AG20443 (cell line): ENCODE measurements around the gene SUB1.
"Not testable (repeated sequence)": the region's sequence is repeated elsewhere in the genome, so short reads cannot be mapped to it uniquely, and the experiment has no call there.

ENCODE experiments used
- DNase-seq: peaks from one replicate; pipeline ENCODE4 v3.0.0; 2012; ENCODE audit warnings: low spot score, mixed read lengths

SUB1 gene

DNA sequence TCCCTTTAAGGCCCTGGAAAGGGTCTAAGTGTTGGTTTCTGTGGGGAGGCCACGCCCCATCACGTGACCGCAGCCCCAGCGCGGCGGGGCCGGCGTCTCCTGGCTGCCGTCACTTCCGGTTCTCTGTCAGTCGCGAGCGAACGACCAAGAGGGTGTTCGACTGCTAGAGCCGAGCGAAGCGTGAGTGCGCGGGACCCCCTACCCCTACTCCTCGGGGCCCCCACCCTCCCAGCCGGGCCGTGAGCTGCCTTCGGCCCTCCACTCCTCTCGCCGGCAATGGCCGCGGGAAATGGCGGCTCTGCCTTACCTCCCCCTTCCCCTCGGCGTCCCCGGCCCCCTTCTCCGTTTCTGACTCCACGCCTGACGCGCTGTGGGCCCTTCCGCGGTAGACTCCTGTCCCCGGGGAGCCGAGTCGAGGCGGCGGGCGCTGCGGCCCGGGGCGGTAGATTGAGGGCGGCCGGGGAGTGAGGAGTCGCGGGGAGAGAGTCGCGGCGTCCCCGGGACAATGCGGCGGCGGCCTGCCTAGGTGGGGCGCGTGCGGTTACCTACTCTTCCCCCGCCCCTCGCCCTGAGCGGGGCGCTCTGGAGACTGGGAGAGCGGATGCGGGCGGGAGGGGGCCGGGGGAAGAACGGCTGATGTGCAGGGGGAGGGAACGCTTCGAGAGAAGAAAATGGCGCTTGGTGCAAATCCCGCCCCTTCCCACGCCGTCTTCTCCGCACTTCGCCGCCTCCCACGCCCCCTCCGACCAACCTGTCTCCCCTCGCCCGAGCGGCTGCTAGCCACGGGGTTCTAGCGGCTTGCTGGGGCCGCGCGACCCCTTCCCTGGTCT lies at the start of gene SUB1:
TSS of gene SUB1 (plus strand) at position 112 of the 830 bp plus-strand sequence. CDS start 2,956 bp downstream, outside the sequence.
- DNase-seq = peak; percentile 97

DNA sequence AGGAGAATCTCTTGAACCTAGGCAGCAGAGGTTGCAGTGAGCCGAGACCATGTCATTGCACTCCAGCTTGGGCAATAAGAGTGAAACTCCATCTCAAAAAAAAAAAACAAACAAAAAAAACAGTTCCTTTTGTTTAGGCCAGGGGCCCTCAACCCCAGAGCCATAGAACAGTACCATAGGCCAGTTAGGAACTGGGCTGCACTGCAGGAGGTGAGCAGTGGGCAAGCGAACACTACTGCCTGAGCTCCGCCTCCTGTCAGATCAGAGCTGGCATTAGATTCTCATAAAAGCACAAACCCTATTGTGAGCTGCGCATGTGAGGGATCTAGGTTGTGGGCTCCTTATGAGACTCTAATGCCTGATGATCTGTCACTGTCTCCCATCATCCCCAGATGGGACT lies 49.1 kb upstream of the SUB1 start:
- DNase-seq = no peak

DNA sequence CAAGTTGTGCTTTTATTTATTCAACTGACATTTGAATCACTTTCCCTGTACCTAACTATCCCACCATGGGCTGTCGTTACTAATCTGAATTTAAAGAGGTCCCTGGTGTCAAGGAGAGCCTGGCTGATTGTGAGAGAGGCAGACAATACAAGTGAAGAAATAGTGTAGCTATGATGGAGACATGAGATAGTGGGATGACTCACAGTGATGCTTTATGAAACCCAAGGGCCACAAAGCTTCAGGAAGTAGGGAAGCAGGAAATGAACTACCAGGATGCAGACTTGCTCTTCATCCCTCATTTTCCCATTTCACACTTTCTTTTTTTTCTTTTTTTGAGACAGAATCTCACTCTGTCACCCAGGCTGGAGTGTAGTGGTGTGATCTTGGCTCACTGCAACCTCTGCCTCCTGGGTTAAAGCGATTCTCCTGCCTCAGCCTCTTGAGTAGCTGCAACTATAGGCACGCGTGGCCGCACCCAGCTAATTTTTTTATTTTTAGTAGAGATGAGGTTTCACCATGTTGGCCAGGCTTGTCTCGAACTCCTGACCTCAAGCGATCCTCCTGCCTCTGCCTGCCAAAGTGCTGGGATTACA lies 47.8 kb upstream of the SUB1 start:
- DNase-seq = peak; percentile 68

DNA sequence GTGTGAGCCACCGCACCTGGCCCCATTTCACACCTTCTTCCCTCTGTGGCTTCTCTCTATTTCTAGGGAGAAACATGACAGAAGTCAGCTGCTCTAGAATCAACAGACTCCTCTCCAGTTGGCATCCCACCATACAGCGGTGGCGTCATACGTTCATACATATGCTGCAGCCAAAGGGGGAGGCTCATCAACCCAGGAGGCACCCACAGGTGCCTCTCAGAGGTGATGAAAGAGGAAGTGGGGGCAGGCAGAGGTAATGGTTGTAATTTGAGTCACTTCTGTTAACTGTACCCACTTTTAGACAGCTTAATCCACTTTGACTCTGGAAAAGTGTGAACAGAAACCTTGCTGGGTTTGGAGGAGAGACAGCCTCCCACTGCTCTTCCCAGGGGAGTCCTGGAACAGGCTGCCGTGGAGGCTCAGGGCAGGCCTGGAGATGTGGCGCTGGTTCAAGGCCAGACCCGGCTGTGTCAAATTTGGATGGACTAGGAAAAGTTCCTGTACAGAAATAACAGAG lies 47.3 kb upstream of the SUB1 start:
- DNase-seq = no peak

DNA sequence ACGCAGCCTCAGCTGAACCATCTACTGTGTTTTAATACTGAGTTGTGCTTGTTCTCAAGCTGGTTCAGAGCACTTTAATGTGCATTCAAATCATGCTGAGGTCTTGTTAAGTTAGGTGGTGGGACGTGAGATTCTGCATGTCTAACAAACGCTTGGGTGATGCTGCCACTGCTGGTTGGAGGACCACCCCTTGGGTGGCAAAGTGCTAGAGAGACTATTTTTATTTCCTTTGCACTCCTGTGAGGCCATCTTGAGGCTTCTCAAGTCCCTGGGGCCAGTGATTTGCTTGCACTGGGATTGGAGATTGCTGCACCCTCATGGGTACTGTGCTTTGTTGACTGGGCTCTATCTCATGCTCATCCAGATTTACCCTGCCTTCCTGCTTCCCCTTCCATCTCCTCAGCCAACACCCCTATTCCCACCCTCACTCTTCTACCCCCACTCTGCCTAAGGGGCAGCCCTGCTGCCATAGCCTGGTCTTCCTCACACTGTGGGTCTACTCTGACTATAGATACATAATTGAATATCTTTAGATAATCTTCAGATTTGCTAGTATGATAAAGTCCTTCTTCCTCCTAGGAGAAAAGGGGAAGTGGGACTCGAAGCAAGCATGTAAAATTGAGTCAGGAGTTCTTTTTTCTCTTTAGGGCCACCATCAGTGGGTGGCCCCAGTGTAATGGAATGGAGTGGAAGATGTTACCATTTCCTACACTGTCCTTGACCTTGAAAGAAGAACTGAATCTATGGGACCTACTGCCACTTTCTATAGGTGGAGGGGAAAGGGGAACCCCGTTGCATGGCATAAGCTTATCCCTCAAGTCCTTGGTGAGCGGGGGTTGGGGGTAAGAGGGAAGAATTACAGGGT lies 45.1 kb upstream of the SUB1 start:
- DNase-seq = no peak

DNA sequence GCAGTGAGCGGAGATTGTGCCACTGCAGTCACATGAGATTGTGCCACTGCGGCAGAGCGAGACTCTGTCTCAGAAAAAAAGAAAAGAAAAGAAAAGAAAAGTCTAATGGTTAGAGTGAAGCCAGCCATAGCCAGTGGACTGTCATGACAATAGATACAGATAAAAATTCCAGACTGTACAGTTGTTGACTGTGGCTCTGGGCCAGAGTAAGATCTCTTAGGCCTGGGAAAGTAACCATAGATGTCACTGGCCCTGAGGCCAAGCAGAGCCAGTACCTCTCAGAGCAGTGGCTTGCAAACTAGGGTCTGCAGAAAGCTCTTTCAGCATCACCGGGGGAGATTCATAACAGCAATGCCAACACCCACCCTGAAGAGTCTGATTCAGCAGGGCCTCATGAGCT lies 44.1 kb upstream of the SUB1 start:
- peak; percentile 28 for DNase-seq

DNA sequence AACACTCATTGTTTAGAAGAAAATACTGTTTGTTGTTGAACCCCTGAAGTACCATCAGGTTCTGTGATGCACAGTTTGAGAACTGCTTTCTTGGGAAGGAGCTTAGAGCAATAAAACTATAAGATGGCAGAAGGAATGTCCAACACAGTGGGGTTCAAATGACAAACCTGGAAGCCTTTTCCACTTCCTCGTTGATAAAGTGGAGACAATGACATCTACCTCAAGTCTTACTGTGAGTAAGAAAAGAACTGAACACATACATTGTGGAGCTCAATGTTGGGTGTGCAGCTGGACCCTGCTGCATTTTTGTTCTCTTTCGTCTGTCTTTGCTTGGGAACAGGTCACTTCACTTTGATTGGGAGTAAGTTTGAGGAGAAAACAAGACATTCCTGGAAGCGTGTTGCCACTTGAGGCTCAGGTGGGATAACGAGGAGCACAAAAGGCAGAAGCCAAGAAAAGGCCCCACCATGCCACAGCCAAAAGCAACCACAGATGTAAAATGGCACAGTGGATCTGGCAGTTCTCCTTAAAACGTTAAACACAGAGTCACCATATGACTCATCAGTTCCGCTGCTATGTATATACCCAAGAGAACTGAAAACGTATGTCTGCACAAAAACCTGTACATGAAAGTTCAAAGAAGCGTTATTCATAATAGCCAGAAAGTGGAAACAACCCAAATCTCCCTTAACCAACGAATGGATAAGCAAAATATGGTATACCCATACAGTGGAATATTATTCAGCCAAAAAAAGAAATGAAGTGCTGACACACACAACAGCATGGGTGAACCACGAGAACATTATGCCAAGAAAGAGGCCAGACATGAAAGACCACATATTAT lies 42.9 kb upstream of the SUB1 start:
- DNase-seq = no peak

DNA sequence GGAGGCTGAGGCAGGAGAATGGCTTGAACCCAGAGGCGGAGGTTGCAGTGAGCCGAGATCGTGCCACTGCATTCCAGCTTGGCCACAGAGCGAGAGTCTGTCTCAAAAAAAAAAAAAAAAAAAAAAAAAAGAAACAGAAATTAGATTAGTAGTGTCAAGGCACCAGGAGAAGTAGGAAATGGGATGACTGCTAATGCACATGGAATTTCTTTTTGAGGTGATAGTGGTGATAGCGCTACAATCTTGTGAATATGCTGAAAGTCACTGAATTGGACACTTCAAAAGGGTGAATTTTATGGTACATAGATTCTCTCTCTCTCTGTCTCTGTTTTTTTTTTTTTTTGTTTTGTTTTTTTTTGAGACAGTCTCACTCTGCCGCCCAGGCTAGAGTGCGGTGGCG lies 42.1 kb upstream of the SUB1 start:
- DNase-seq = no peak

DNA sequence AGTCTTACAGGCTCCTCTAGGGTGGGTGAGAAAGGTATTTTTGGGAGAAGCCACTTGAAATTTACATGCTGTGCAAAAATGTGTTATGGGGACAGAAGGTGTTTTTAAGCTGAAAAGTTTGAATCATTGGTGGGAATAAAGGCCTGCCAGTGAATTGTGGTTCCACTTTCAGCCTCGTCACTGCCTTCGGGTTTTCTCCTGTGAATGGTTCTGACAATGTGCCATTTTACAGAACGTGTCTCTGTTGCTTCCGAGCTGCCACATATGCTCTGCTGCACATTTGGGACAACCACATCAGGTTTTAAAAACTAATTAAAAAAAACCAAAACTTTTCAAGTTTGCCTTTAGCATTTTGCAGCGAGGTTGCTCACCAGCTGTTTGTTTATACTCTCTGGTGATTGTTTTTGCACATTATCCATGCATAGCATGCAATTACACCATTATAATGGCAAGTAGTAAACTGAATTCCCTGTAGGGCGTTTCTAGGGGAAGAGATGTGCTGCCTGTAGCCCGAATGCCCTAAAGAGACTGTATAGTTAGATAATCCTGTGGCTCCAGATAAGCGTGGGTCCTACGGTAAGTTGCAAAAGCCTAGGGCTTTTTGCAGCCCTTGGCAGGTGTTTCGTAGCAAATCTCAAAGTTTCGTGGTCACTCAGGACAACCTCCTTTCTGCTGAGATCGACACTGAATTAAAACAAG lies 40.1 kb upstream of the SUB1 start:
- no peak for DNase-seq

DNA sequence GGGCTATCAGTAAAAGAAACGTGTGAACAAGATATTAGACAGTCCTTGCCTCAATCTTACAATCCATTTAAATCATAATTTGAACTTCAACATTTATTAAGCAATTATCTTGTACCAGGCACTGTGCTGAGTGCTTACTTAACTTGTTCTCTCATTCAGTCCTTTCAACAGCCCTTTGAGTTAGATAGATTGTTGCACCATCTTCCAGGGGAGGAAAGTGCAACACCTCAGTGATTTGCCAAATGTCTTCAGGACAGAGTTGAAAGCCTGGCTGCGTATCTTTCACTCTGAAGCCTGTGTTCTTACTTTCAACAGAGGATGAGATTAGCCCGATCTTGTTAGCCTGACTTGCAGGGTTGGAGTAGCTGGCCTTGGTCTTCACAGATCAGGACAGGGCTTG lies 34.2 kb upstream of the SUB1 start:
- DNase-seq = no peak

DNA sequence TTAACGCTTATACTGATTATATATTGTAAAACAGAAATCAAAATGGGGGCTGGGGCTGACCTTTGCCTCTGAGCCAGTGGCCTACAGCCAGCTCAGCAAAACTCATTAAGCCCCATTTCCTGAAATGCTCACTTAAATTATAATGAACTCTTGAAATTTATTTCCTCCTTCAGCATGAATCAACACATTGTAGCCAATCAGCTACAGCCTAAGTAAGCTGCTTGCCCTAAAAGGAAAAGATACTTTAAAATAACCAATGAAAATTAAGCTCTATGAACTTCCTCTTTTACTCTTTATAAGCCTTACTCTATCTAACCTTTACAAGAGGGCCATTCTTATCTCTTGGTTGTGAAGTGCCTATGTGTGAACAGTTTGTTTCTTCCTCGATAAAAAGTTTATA lies 33.5 kb upstream of the SUB1 start:
- DNase-seq = no peak

DNA sequence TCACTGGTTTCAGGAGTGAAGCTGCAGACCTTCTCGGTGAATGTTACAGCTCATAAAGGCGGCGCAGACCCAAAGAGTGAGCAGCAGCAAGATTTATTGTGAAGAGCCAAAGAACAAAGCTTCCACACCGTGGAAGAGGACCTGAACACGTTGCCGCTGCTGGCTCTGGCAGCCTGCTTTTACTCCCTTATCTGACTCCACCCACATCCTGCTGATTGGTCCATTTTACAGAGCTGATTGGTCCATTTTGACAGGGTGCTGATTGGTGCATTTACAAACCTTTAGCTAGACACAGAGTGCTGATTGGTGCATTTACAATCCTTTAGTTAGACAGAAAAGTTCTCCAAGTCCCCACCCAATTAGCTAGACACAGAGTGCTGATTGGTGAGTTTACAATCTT lies 32.9 kb upstream of the SUB1 start:
- not testable (repeated sequence) for DNase-seq

DNA sequence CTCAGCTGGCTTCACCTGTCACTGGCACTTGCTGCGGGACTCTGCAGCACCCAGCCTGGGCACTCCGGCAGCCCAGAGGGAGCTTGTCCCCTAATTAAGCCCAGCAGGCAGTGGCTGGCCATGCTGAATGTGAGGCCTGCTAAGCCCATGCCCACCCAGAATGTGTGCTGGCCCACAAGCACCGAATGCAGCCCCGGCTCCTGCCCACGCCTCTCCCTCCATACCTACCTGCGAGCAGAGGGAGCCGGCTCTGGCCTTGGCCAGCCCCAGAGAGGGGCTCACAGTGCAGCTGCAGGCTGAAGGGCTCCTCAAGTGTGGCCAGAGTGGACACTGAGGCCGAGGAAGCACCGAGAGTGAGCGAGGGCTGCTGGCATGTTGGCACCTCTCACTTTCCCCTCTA lies 32.4 kb upstream of the SUB1 start:
- DNase-seq = no peak

DNA sequence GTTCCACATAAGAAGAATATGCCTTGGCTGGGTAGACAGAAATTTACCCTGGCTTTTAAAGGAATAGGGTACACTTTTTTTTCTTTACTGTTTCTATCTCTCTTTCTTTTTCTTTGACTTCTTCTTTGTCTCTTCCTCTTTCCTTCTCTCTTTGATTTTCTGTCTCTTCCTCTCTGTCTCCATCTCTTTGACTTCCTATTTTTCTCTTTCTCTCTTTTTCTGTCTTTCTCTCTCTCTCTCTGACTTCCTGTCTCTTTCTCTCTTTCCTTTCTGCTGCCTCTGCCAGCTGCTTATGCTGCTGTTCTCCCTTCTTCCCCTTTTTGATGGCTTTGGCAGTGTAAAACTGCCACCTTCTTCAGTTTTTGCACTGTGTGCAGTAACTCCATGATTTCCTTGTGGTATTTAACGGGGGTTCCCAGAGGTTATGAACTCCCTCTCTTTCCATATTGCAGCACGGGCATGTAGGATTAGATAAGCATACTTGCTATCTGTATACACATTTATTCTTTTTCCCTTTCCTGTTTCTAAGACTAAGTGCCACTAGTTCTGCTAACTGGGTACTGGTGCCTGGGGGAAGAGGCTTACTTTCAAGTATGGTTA lies 31.1 kb upstream of the SUB1 start:
- DNase-seq = not testable (repeated sequence)

DNA sequence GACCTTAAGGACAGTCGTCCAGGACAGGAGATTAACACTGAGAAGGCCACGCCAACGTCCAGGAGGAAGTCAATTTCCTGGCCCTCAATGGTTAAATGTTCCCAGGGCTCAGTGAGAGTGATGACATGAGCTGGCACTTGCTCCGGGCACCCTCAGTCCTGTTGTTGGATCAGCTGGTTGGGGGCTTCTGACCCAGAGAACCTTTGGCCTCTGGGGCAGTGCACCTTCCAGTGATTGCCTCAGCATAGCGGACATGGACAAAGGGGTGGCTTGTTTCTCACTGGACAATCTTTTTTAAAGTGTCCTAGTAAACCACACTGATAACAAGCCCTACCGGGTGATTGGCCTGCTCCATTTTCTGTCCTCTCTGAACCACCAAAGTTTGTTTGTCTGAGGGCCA lies 28.8 kb upstream of the SUB1 start:
- DNase-seq = not testable (repeated sequence)

DNA sequence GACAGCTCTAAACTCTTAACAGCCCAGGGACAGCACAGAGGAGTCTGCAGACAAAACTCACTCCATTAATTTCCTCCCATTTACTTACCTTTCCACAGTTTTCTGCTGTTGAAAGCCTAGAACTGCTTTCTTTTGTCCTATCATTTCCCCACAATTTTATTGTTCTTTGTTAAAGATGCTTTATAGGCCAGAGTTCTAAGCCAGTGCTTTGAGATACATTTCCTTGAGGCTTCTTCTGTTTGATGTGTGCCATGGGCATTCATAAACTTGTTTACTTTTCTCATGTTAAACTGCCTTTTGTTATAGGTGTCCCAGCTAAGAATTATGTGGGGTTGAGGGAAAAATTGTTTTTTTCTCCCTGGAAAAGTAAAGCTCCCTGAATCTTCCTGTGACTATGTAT lies 25.9 kb upstream of the SUB1 start:
- DNase-seq = no peak

DNA sequence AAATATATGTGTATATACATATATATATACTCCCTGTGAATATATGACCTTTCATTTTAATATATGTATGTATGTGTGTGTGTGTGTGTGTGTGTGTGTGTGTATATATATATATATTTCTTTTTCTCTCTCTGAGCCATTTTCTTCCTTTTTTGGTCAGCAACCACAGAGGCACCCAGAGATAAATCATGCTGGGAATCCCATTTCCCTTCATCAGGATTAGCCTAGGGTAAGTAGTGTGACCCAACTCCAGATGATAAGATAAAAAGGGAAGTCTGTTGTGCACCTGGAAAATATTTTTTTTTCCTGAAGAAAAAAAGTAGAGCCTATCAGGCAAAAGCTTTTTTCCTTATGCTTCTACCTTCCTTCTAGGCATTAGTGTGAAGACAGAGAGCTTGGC lies 25.4 kb upstream of the SUB1 start:
- no peak for DNase-seq

DNA sequence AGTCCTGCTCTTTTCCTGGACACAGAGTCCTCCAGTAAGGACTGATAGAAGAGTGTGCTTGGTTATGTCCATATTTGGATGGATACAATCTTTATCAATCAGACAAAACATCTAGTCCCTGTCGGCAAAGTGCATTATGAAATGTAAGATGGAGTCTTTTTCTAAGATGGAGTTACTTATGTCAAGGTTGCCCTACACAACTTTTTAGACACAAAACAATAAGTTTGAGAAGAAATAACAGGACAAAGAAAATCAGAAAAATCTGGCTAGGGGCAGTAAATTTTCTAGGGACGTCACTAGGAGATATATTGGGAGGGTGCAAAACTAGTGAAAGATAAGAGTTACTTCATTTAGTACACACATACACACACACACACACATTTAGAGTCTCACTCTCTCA lies 23.3 kb upstream of the SUB1 start:
- DNase-seq = no peak

DNA sequence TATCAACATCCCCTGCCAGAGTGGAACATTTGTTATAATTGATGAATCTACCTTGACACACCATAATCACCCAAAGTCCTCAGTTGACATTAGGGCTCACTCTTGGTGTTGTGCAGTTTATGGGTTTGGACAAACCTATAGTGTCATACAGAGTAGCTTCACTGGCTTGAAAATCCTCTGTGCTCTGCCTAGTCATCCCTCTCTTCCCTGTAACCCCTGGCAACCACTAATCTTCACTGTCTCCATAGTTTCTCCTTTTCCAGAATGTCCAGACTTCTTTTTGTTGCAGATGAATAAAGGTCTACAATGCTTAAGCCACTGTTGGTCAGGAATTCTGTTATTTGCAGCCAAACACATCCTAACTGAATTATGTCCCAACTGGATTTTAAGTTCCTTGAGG lies 22.5 kb upstream of the SUB1 start:
- no peak for DNase-seq

DNA sequence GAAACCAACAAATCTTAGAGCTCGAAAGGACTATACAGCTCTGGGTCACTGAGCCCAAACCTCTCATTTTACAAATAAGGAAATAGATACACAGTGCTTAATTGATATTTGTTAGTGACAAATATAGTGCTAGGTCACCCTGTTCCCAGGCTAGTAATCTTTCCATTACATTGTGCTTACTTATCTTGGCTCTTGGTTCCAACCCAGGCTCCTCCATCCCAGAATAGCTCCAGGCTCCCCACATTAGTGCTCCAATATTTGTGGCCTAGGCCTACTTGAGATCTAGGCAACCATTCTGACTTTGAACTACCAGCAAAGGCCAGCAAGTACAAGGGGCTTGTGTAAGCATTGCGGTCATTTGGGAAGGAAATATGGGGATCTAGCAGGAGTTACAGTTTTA lies 21.7 kb upstream of the SUB1 start:
- no peak for DNase-seq

DNA sequence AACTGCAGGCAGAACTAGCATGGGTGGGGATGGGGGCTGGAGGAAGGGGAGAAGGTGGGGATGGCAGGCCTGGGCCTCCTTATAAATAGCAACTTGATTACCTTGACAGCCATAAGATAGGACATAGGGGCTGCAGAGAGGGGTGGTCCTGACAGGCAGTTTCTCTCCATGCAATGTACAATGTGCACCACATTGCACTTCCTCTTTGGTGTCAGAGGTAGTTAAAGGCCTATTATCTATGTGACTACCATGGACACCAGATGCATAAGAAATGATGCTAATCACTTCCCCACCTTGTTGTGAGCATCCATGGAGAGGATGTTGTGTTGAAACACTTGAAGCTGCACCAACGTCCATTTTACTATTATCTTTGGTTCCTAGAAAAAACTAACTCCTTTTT lies 20.2 kb upstream of the SUB1 start:
- DNase-seq = no peak
